ENCODE data around the gene TNN.
"Not testable (repeated sequence)": the region's sequence is repeated elsewhere in the genome, so short reads cannot be mapped to it uniquely, and the experiment has no call there.

TNN gene

GRCh38 chr1:175067362-175068106 lies at the start of gene TNN:
Gene TNN (plus strand): TSS chr1:175067833. CDS start chr1:175077419, 9,586 bp downstream.
- DNase-seq (ENCODE audit: low read depth in 3 of 3): no peak

GRCh38 chr1:175019524-175019923 lies 48.1 kb upstream of the TNN start:
- DNase-seq (ENCODE audit: low read depth in 3 of 3): no peak

- DNase-seq (ENCODE audit: low read depth in 3 of 3): peak; percentile 97 to 98 (median 98)
Observed at GRCh38 chr1:175023043-175023921, 44.4 kb upstream of the TNN start, which contains the start of gene MRPS14. Gene MRPS14 (minus strand): TSS chr1:175023425. CDS start chr1:175023408, 17 bp downstream.

GRCh38 chr1:175023922-175024242 lies 43.8 kb upstream of the TNN start:
- DNase-seq (ENCODE audit: low read depth in 3 of 3): not testable (repeated sequence)

- DNase-seq (ENCODE audit: low read depth in 3 of 3): no peak
Observed at GRCh38 chr1:175024773-175025172, 42.9 kb upstream of the TNN start.

- DNase-seq (ENCODE audit: low read depth in 3 of 3): no peak
Observed at GRCh38 chr1:175033953-175034352, 33.7 kb upstream of the TNN start.

- DNase-seq (ENCODE audit: low read depth in 3 of 3): no peak
Observed at GRCh38 chr1:175034775-175035174, 32.9 kb upstream of the TNN start.

GRCh38 chr1:175035865-175036264 lies 31.8 kb upstream of the TNN start:
- no peak for DNase-seq (ENCODE audit: low read depth in 3 of 3)

GRCh38 chr1:175036476-175036875 lies 31.2 kb upstream of the TNN start:
- DNase-seq (ENCODE audit: low read depth in 3 of 3): no peak

GRCh38 chr1:175037416-175037815 lies 30.2 kb upstream of the TNN start:
- DNase-seq (ENCODE audit: low read depth in 3 of 3): no peak

- DNase-seq (ENCODE audit: low read depth in 3 of 3): no peak
Observed at GRCh38 chr1:175040324-175040879, 27.2 kb upstream of the TNN start.

- no peak for DNase-seq (ENCODE audit: low read depth in 3 of 3)
Observed at GRCh38 chr1:175042650-175043049, 25.0 kb upstream of the TNN start.

GRCh38 chr1:175043824-175044223 lies 23.8 kb upstream of the TNN start:
- no peak for DNase-seq (ENCODE audit: low read depth in 3 of 3)

GRCh38 chr1:175044591-175044990 lies 23.0 kb upstream of the TNN start:
- not testable (repeated sequence) for DNase-seq (ENCODE audit: low read depth in 3 of 3)

- no peak for DNase-seq (ENCODE audit: low read depth in 3 of 3)
Observed at GRCh38 chr1:175045097-175045496, 22.5 kb upstream of the TNN start.

GRCh38 chr1:175045519-175045918 lies 22.1 kb upstream of the TNN start:
- DNase-seq (ENCODE audit: low read depth in 3 of 3): no peak

- no peak for DNase-seq (ENCODE audit: low read depth in 3 of 3)
Observed at GRCh38 chr1:175050992-175051391, 16.6 kb upstream of the TNN start.

GRCh38 chr1:175054736-175055135 lies 12.9 kb upstream of the TNN start:
- no peak for DNase-seq (ENCODE audit: low read depth in 3 of 3)

GRCh38 chr1:175062339-175062738 lies 5.3 kb upstream of the TNN start:
- DNase-seq (ENCODE audit: low read depth in 3 of 3): no peak

GRCh38 chr1:175062858-175063257 lies 4.8 kb upstream of the TNN start:
- DNase-seq (ENCODE audit: low read depth in 3 of 3): no peak

- no peak for DNase-seq (ENCODE audit: low read depth in 3 of 3)
Observed at GRCh38 chr1:175070818-175071217, 3.2 kb downstream of the TNN start.

GRCh38 chr1:175071276-175071943 lies 3.8 kb downstream of the TNN start:
- DNase-seq (ENCODE audit: low read depth in 3 of 3): no peak
